Astrocyte of the cerebellum (primary cell): ENCODE measurements around the gene LGALS7.

Source experiments
- DNase-seq: peaks from one replicate; pipeline ENCODE4 v3.0.0-alpha.2; 2011; ENCODE audit warnings: low read depth
- H3K4me3 ChIP-seq: 2 replicates; pipeline ENCODE4 v1.5.1; 2011; ENCODE audit warnings: mild to moderate bottlenecking, low read depth, low read length, moderate library complexity
- CTCF ChIP-seq: IDR thresholded peaks from 2 replicates; pipeline ENCODE4 v1.5.1; 2012; ENCODE audit warnings: low read length, low read depth, moderate library complexity, mild to moderate bottlenecking; ENCODE audit errors: missing control alignments
- in situ Hi-C: cut with HindIII; loops from 2 replicates; pipeline ENCODE4 v1.10.0; 2017; ENCODE audit warnings: low sequenced_read_pairs

Gene LGALS7

GRCh38 chr19:38736413-38737280, 36.7 kb downstream of the LGALS7 start:
- no peak for DNase-seq
- H3K4me3 ChIP-seq = no peak overlapping the region
- in situ Hi-C loops = no loop called here
- TF ChIP-seq CTCF = no peak

- DNase-seq = no peak
- in situ Hi-C loops = no loop called here
- TF ChIP-seq CTCF = no peak
- H3K4me3 ChIP-seq = peak overlapping the region; percentile 21
Measured at GRCh38 chr19:38736036-38736412, 37.3 kb downstream of the LGALS7 start.

GRCh38 chr19:38735257-38735686, 38.0 kb downstream of the LGALS7 start:
- no peak for TF ChIP-seq CTCF
- H3K4me3 ChIP-seq = peak overlapping the region; percentile 18
- in situ Hi-C loops = no loop called here
- no peak for DNase-seq

- no peak for DNase-seq
- TF ChIP-seq CTCF = no peak
- H3K4me3 ChIP-seq = no peak overlapping the region
- in situ Hi-C loops = no loop called here
Measured at GRCh38 chr19:38734426-38735256, 38.7 kb downstream of the LGALS7 start.

- no peak for TF ChIP-seq CTCF
- H3K4me3 ChIP-seq = no peak overlapping the region
- in situ Hi-C loops = no loop called here
Measured at GRCh38 chr19:38734176-38734425, 39.2 kb downstream of the LGALS7 start.

GRCh38 chr19:38733493-38734175, 39.7 kb downstream of the LGALS7 start:
- DNase-seq = no peak
- in situ Hi-C loops = no loop called here
- no peak overlapping the region for H3K4me3 ChIP-seq
- no peak for TF ChIP-seq CTCF

More at GRCh38 chr19:38734176-38734425, 39.2 kb downstream of the LGALS7 start:
- no peak for DNase-seq
